GM12878 (cell line): ENCODE measurements around the gene SATB2. TPM values are rescaled to one million over a fixed set of nuclear protein-coding genes. Genes with fewer than 3 reads are reported as not detected.

ENCODE experiments used
- ATAC-seq: fragments of 200-7000 bp; cut with Tn5 transposase; 3 replicates; pipeline ENCODE4 v1.9.1; 2020; ENCODE audit warnings: mild to moderate bottlenecking, moderate library complexity
- BruUV-seq: library from RNA; stranded (reverse); fragments of 400-500 nt; replicated peaks from 2 replicates; lab custom pipeline; 2021; lab: Mats Ljungman, UMichigan
- CTCF ChIA-PET: fragments of 300-600 bp; sonication (Branson Sonifier 250); formaldehyde crosslinking; extraction: SDS; loops from one replicate; lab custom pipeline; 2021; ENCODE audit warnings: inconsistent platforms; lab: Yijun Ruan, JAX
- POLR2A ChIA-PET: fragments of 350-600 bp; formaldehyde crosslinking; extraction: SDS; loops from one replicate; lab custom pipeline; 2021; ENCODE audit warnings: inconsistent platforms; lab: Charles Lee
- RAD21 ChIA-PET: fragments of 300-600 bp; sonication (Branson Sonifier 250); formaldehyde crosslinking; loops from one replicate; lab custom pipeline; 2023; ENCODE audit warnings: antibody characterized with exemption; ENCODE audit not compliant: unreplicated experiment; lab: Charles Lee
- SMC1A ChIA-PET: fragments of 300-600 bp; sonication (Branson Sonifier 250); formaldehyde crosslinking; loops from one replicate; lab custom pipeline; 2023; ENCODE audit not compliant: unreplicated experiment, uncharacterized antibody; lab: Charles Lee
- DNase-seq: peaks from one replicate; pipeline ENCODE4 v3.0.0-alpha.2; 2011; ENCODE audit warnings: low read depth, low spot score
- FAIRE-seq: peaks from 3 replicates; lab custom pipeline; 2011; peaks lifted over from hg19 to GRCh38; lab: Jason Lieb, UNC
- H2AFZ ChIP-seq: 2 replicates; pipeline ENCODE4 v1.6.0; 2011; ENCODE audit warnings: low read depth, low read length, control low read depth; ENCODE audit not compliant: control insufficient read depth
- H3K27ac ChIP-seq: 2 replicates; pipeline ENCODE4 v1.5.1; 2011; ENCODE audit warnings: control low read depth; ENCODE audit not compliant: control insufficient read depth, insufficient read depth
- H3K27me3 ChIP-seq, 2 experiments: replicated peaks in 1 of 2; 2 replicates each; pipeline versions ENCODE4 v1.6.0 to v1.6.1; 2011; ENCODE audit warnings: low read length in 1 of 2; ENCODE audit not compliant: control insufficient read depth in 2 of 2, insufficient read depth in 2 of 2
- H3K36me3 ChIP-seq, 2 experiments: 2 replicates each; pipeline ENCODE4 v1.5.1; 2011; ENCODE audit warnings: low read length in 1 of 2; ENCODE audit not compliant: control insufficient read depth in 2 of 2, insufficient read depth in 2 of 2
- H3K4me1 ChIP-seq: 2 replicates; pipeline ENCODE4 v1.6.1; 2011; ENCODE audit warnings: mild to moderate bottlenecking, low read length, moderate library complexity, mixed read lengths; ENCODE audit not compliant: control insufficient read depth, insufficient read depth
- H3K4me2 ChIP-seq: 2 replicates; pipeline ENCODE4 v1.6.0; 2011; ENCODE audit warnings: control low read depth; ENCODE audit not compliant: control insufficient read depth, insufficient read depth
- H3K4me3 ChIP-seq: fragments of 200-600 bp; sonication (generic); 2 replicates; pipeline ENCODE4 v1.5.1; 2016
- H3K79me2 ChIP-seq: 2 replicates; pipeline ENCODE4 v1.6.0; 2011; ENCODE audit warnings: low read length; ENCODE audit not compliant: control insufficient read depth, insufficient read depth
- H3K9ac ChIP-seq: 2 replicates; pipeline ENCODE4 v1.8.0; 2011; ENCODE audit warnings: low read length, control low read depth, mixed read lengths; ENCODE audit not compliant: control insufficient read depth, insufficient read depth
- H3K9me3 ChIP-seq: replicated peaks from 3 replicates; pipeline ENCODE4 v1.5.1; 2011; ENCODE audit warnings: mild to moderate bottlenecking, low read length; ENCODE audit not compliant: control insufficient read depth, insufficient read depth
- H4K20me1 ChIP-seq: 2 replicates; pipeline ENCODE4 v1.6.0; 2011; ENCODE audit not compliant: control insufficient read depth, insufficient read depth
- GATAD2B ChIP-seq: fragments of 450-650 bp; conservative IDR thresholded peaks from 2 replicates; pipeline ENCODE4 v1.6.1; 2017; ENCODE audit warnings: low read depth, mild to moderate bottlenecking, moderate library complexity
- HDGF ChIP-seq: fragments of 450-650 bp; IDR thresholded peaks from 2 replicates; pipeline ENCODE4 v1.6.1; 2016; ENCODE audit warnings: antibody characterized with exemption
- MTA3 ChIP-seq: IDR thresholded peaks from 2 replicates; pipeline ENCODE4 v1.6.1; 2012; ENCODE audit warnings: low read length, inconsistent platforms, borderline replicate concordance
- NR2C1 ChIP-seq: fragments of 450-650 bp; IDR thresholded peaks from 2 replicates; pipeline ENCODE4 v1.6.1; 2017; ENCODE audit warnings: antibody characterized with exemption, mild to moderate bottlenecking, moderate library complexity
- POLR2A ChIP-seq: IDR thresholded peaks from 2 replicates; pipeline ENCODE4 v1.6.1; 2011; ENCODE audit warnings: low read depth, mild to moderate bottlenecking, low read length
- STAT3 ChIP-seq: IDR thresholded peaks from 2 replicates; pipeline ENCODE4 v1.6.1; 2011; ENCODE audit warnings: low read depth, low read length, improper control_type of control experiment
- ZSCAN29 ChIP-seq: fragments of 450-650 bp; IDR thresholded peaks from 2 replicates; pipeline ENCODE4 v1.6.1; 2017; ENCODE audit warnings: mild to moderate bottlenecking, moderate library complexity
- WGBS: methylation state at CpG from one replicate; pipeline ENCODE4 v1.1.6; 2016; ENCODE audit warnings: low lambda C conversion rate; ENCODE audit not compliant: insufficient replicate concordance, insufficient coverage; ENCODE audit errors: missing lambda C conversion rate; 5-methylcytosine and 5-hydroxymethylcytosine counted together
- in situ Hi-C: fragments of 300-500 bp; cut with MboI; formaldehyde crosslinking; loops from 9 replicates; pipeline ENCODE4 v1.14.3; 2018; ENCODE audit warnings: mixed read lengths
- intact Hi-C: fragments of 100-400 bp; cut with micrococcal nuclease; formaldehyde crosslinking; loops from one replicate; pipeline ENCODE4 v1.14.2; 2022; ENCODE audit not compliant: unreplicated experiment
- polyA plus RNA-seq, 11 experiments: library from polyadenylated mRNA; depleted of rRNA in 4 of 11; unstranded in 6 of 11; stranded (reverse) in 5 of 11; fragments of >200 nt; fragmentation: Nextera tagmentation in 4 of 11; fragmentation: Illumina TruSeq in 1 of 11; extraction: Ambion mirVana in 4 of 11; extraction: Trizol in 1 of 11; gene quantifications; 1 replicate in 1 of 11; 2 replicates in 10 of 11; pipeline versions ENCODE4 v1.2.1 to v1.2.3, GENCODE V29; 2011 to 2016; ENCODE audit warnings: inconsistent platforms in 2 of 11, missing spikeins in 2 of 11, low read depth in 1 of 11
- total RNA-seq, 4 experiments: library from RNA; depleted of rRNA in 3 of 4; stranded (reverse); fragments of >200 nt in 3 of 4; fragmentation: Illumina TruSeq in 1 of 4; extraction: Trizol in 1 of 4; gene quantifications; 2 replicates each; pipeline versions ENCODE4 v1.2.1 to v1.2.3, GENCODE V29; 2013 to 2021
- TF ChIP-seq, protein P1 (sequence below): fragments of 450-650 bp; IDR thresholded peaks from 2 replicates; pipeline ENCODE4 v1.6.1; 2017; ENCODE audit warnings: low read depth, mild to moderate bottlenecking, moderate library complexity
- TF ChIP-seq, protein P2 (sequence below): fragments of 450-650 bp; IDR thresholded peaks from 2 replicates; pipeline ENCODE4 v1.6.1; 2014; ENCODE audit warnings: mild to moderate bottlenecking

The SATB2 gene
- total and polyA plus RNA-seq, 10 of the 15 experiments (the other 5 are each of a cell fraction or from before 2014, with no cell fraction given) = 0.03 to 0.56 (median 0.08) TPM; not detected in 3

- POLR2A ChIA-PET = interaction anchor here (0.7 kb wide), 1 partner anchor 706 kb away, joined by 3 read pairs; no protein-coding TSS in a partner anchor
- no peaks in the 10 kb centered on the region for H3K4me1 ChIP-seq
- no peak for TF ChIP-seq HDGF
- TF ChIP-seq POLR2A = no peak
- TF ChIP-seq, protein P1, sequence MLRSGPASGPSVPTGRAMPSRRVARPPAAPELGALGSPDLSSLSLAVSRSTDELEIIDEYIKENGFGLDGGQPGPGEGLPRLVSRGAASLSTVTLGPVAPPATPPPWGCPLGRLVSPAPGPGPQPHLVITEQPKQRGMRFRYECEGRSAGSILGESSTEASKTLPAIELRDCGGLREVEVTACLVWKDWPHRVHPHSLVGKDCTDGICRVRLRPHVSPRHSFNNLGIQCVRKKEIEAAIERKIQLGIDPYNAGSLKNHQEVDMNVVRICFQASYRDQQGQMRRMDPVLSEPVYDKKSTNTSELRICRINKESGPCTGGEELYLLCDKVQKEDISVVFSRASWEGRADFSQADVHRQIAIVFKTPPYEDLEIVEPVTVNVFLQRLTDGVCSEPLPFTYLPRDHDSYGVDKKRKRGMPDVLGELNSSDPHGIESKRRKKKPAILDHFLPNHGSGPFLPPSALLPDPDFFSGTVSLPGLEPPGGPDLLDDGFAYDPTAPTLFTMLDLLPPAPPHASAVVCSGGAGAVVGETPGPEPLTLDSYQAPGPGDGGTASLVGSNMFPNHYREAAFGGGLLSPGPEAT = no peak
- no peak for TF ChIP-seq STAT3
- TF ChIP-seq NR2C1 = no peak
- TF ChIP-seq, protein P2, sequence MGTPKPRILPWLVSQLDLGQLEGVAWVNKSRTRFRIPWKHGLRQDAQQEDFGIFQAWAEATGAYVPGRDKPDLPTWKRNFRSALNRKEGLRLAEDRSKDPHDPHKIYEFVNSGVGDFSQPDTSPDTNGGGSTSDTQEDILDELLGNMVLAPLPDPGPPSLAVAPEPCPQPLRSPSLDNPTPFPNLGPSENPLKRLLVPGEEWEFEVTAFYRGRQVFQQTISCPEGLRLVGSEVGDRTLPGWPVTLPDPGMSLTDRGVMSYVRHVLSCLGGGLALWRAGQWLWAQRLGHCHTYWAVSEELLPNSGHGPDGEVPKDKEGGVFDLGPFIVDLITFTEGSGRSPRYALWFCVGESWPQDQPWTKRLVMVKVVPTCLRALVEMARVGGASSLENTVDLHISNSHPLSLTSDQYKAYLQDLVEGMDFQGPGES = no peak
- no peak for TF ChIP-seq MTA3
- TF ChIP-seq GATAD2B = no peak
- no peak for TF ChIP-seq ZSCAN29
- TF ChIP-seq, all 136 proteins: peak for 0
- Histone ChIP-seq H3K4me2 (no peak overlapping the region), H3K27ac (no peak overlapping the region), H3K79me2 (no peaks in the 10 kb centered on the region), H3K9me3 (no peaks in the 10 kb centered on the region; the same call in 2 of the 3 replicates), H4K20me1 (no peaks in the 10 kb centered on the region), H3K27me3 (peaks cover 4 to 15% of the 10 kb centered on the region in 2 experiments; a peak in 3 of 4 replicates), H3K36me3 (no peaks in the 10 kb centered on the region), H3K9ac (no peak overlapping the region), H3K4me3 (no peak overlapping the region), H2AFZ (no peak overlapping the region)
- SMC1A ChIA-PET = interaction anchor here (1.0 kb wide), 1 partner anchor 15 kb away, joined by 3 read pairs; no protein-coding TSS in a partner anchor
- 0% methylated on average over 2 of the region's 2 CpGs for WGBS
- DNase-seq (no peak), ATAC-seq (no peak), FAIRE-seq (no peak)
- in situ Hi-C loops = no loop called here
- BruUV-seq = no TSS peak
- intact Hi-C loops = no loop called here
- CTCF ChIA-PET = interaction anchor here (0.7 kb wide), 1 partner anchor 981 kb away, joined by 3 read pairs; no protein-coding TSS in a partner anchor
- RAD21 ChIA-PET = interaction anchor here (1.2 kb wide), 1 partner anchor 15 kb away, joined by 3 read pairs; no protein-coding TSS in a partner anchor
Measured at GRCh38 chr2:199452260-199452990, 5.3 kb downstream of the SATB2 start.
